Stimulated activated CD8-positive, alpha-beta memory T cell treated with anti-CD3 and anti-CD28 coated beads, Interleukin-4, amount 100 ng/mL, for 4 hours (primary cell): ENCODE data around the gene TMEM80.
"Not testable (repeated sequence)": the region's sequence is repeated elsewhere in the genome, so short reads cannot be mapped to it uniquely, and the experiment has no call there.

Source experiments
- DNase-seq, 2 donors: peaks; one replicate each; pipeline ENCODE4 v3.0.0-alpha.2; 2020; ENCODE audit warnings: low read depth in 2 of 2, low spot score in 1 of 2

TMEM80 gene

GRCh38 chr11:720642-721246 lies 25.1 kb downstream of the TMEM80 start:
- DNase-seq = no peak

GRCh38 chr11:721247-721740 lies 25.7 kb downstream of the TMEM80 start:
- DNase-seq = no peak

GRCh38 chr11:721741-722345 lies 26.2 kb downstream of the TMEM80 start:
- DNase-seq = no peak

GRCh38 chr11:722346-722811 lies 26.8 kb downstream of the TMEM80 start:
- no peak for DNase-seq

GRCh38 chr11:723120-723883 lies 27.7 kb downstream of the TMEM80 start:
- no peak for DNase-seq

GRCh38 chr11:724049-724777 lies 28.6 kb downstream of the TMEM80 start:
- DNase-seq = no peak

GRCh38 chr11:724778-725386 lies 29.3 kb downstream of the TMEM80 start:
- DNase-seq = no peak

- no peak for DNase-seq
These were observed 30.1 kb downstream of the TMEM80 start for GRCh38 chr11:725624-726202.

GRCh38 chr11:726278-727220 lies 30.9 kb downstream of the TMEM80 start:
- DNase-seq = peak in 1 of 2 donors; percentile 14

- no peak for DNase-seq
These were observed 31.7 kb downstream of the TMEM80 start for GRCh38 chr11:727281-727701.

GRCh38 chr11:727859-728748 lies 32.5 kb downstream of the TMEM80 start:
- peak; percentile 53 to 59 for DNase-seq

GRCh38 chr11:728901-729491 lies 33.4 kb downstream of the TMEM80 start:
- DNase-seq = no peak

- DNase-seq = no peak
These were observed 34.0 kb downstream of the TMEM80 start for GRCh38 chr11:729492-730074.

- DNase-seq = no peak
These were observed 37.5 kb downstream of the TMEM80 start for GRCh38 chr11:733072-733471.

GRCh38 chr11:734541-734940 lies 38.9 kb downstream of the TMEM80 start:
- DNase-seq = not testable (repeated sequence)

GRCh38 chr11:737366-737765 lies 41.8 kb downstream of the TMEM80 start:
- no peak for DNase-seq

- not testable (repeated sequence) for DNase-seq
These were observed 42.3 kb downstream of the TMEM80 start for GRCh38 chr11:737899-738298.

GRCh38 chr11:742156-742546 lies 46.5 kb downstream of the TMEM80 start:
- no peak for DNase-seq
